ENCODE results near the gene PLCG2.

- no peak for TF ChIP-seq CREB5 (CRISPR knock-in tag; IDR thresholded peaks at IDR 0.05; ENCODE audit: low read depth)
- TF ChIP-seq TOX (CRISPR knock-in tag; IDR thresholded peaks at IDR 0.05; ENCODE audit: borderline replicate concordance) = no peak
- no peak for TF ChIP-seq ZFP3 (CRISPR knock-in tag; IDR thresholded peaks at IDR 0.05)
Observed at GRCh38 chr16:81733295-81733694, 45.8 kb upstream of the PLCG2 start.
